Activated gamma-delta T cell treated with Interleukin-2 at 50 U/mL for 16 hours (primary cell): ENCODE measurements around the gene KNL1.
"Not testable (repeated sequence)": the region's sequence is repeated elsewhere in the genome, so short reads cannot be mapped to it uniquely, and the experiment has no call there.

Experiments
- DNase-seq: peaks from one replicate; pipeline ENCODE4 v3.0.0-alpha.2; 2020

The KNL1 gene

GRCh38 chr15:40593588-40594428 is at the start of gene KNL1:
Gene KNL1 (plus strand): TSS chr15:40594249. CDS start chr15:40602932, 8,683 bp downstream.
- DNase-seq: peak; percentile 83

GRCh38 chr15:40545457-40545856 is 48.6 kb upstream of the KNL1 start:
- DNase-seq: no peak

- DNase-seq: no peak
These were observed 45.4 kb upstream of the KNL1 start for GRCh38 chr15:40548610-40549009.

- no peak for DNase-seq
These were observed 44.2 kb upstream of the KNL1 start for GRCh38 chr15:40549894-40550293.

GRCh38 chr15:40550341-40551037 is 43.6 kb upstream of the KNL1 start:
- no peak for DNase-seq

- no peak for DNase-seq
These were observed 39.9 kb upstream of the KNL1 start for GRCh38 chr15:40554161-40554525.

- no peak for DNase-seq
These were observed 38.2 kb upstream of the KNL1 start for GRCh38 chr15:40555876-40556275.

GRCh38 chr15:40558952-40559742 is 34.9 kb upstream of the KNL1 start:
- no peak for DNase-seq

GRCh38 chr15:40562691-40563090 is 31.4 kb upstream of the KNL1 start:
- no peak for DNase-seq

GRCh38 chr15:40563426-40563825 is 30.6 kb upstream of the KNL1 start:
- DNase-seq: no peak

- peak; percentile 95 for DNase-seq
These were observed 29.3 kb upstream of the KNL1 start, which contains the start of gene CCDC32 for GRCh38 chr15:40564591-40565332. Gene CCDC32 (minus strand): TSS chr15:40565042. CDS start chr15:40563015, 2,027 bp downstream.

- no peak for DNase-seq
These were observed 28.5 kb upstream of the KNL1 start for GRCh38 chr15:40565333-40566238.

- no peak for DNase-seq
These were observed 26.9 kb upstream of the KNL1 start for GRCh38 chr15:40567111-40567510.

GRCh38 chr15:40569129-40569953 is 24.7 kb upstream of the KNL1 start, which contains the start of gene RPUSD2:
Gene RPUSD2 (plus strand): TSS chr15:40569299. CDS start chr15:40569338, 39 bp downstream.
- DNase-seq: peak; percentile 88

GRCh38 chr15:40575113-40575512 is 18.9 kb upstream of the KNL1 start:
- no peak for DNase-seq

- DNase-seq: not testable (repeated sequence)
These were observed 17.1 kb upstream of the KNL1 start for GRCh38 chr15:40576914-40577313.

- no peak for DNase-seq
These were observed 15.2 kb upstream of the KNL1 start for GRCh38 chr15:40578892-40579291.

- DNase-seq: not testable (repeated sequence)
These were observed 12.3 kb upstream of the KNL1 start for GRCh38 chr15:40581796-40582195.

GRCh38 chr15:40582726-40583246 is 11.3 kb upstream of the KNL1 start:
- DNase-seq: no peak

- DNase-seq: no peak
These were observed 9.9 kb upstream of the KNL1 start for GRCh38 chr15:40584191-40584590.
